Left cardiac atrium (tissue), 4 donors: Measurements from ENCODE around the gene ST8SIA4. TPM values are rescaled to one million over a fixed set of nuclear protein-coding genes. Genes with fewer than 3 reads are reported as not detected.

Source experiments
- ATAC-seq, 2 donors: fragments of 200-7000 bp; cut with Tn5 transposase; one replicate each; pipeline ENCODE4 v1.9.1; 2020; ENCODE audit warnings: mild to moderate bottlenecking in 2 of 2, moderate library complexity in 2 of 2
- DNase-seq: peaks from one replicate; pipeline ENCODE4 v3.0.0-alpha.2; 2020
- intact Hi-C, 2 donors: fragments of 100-400 bp; cut with DNase I; formaldehyde crosslinking; loops; one replicate each; pipeline versions ENCODE4 v1.14.1 to v1.15.1; 2022 to 2023
- long read RNA-seq: library from polyadenylated mRNA; unstranded; transcript quantifications from one replicate; pipeline ENCODE4 v2.0.0, GENCODE V29; 2021
- total RNA-seq, 2 donors: library from RNA; stranded (reverse); fragmentation: NEBNext Ultra II Directional; extraction: Animal tissue kit (Norgen Biotek cat#: 25700); gene quantifications; one replicate each; pipeline ENCODE4 v1.2.1, GENCODE V29; 2021
- donor health status: DM: no; HTN: yes; CAD: no.
- donor health status: DM: no; HTN: yes; CAD: no; lungs with severe emphysema.
- donor health status: DM: yes; HTN: yes; CAD: no.
- donor health status: Dilated cardiomyopathy.

Gene ST8SIA4, protein sequence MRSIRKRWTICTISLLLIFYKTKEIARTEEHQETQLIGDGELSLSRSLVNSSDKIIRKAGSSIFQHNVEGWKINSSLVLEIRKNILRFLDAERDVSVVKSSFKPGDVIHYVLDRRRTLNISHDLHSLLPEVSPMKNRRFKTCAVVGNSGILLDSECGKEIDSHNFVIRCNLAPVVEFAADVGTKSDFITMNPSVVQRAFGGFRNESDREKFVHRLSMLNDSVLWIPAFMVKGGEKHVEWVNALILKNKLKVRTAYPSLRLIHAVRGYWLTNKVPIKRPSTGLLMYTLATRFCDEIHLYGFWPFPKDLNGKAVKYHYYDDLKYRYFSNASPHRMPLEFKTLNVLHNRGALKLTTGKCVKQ
- 1 to 10 TPM; 4.9 to 8.1 TPM for total RNA-seq
- long read RNA-seq, full-length matches to known transcripts = 1 of 2 reads
- long read RNA-seq, partial matches to known transcripts = 0 of 2 reads
- long read RNA-seq, other reads (novel, unspliced or antisense) = 1 of 2 reads

DNA sequence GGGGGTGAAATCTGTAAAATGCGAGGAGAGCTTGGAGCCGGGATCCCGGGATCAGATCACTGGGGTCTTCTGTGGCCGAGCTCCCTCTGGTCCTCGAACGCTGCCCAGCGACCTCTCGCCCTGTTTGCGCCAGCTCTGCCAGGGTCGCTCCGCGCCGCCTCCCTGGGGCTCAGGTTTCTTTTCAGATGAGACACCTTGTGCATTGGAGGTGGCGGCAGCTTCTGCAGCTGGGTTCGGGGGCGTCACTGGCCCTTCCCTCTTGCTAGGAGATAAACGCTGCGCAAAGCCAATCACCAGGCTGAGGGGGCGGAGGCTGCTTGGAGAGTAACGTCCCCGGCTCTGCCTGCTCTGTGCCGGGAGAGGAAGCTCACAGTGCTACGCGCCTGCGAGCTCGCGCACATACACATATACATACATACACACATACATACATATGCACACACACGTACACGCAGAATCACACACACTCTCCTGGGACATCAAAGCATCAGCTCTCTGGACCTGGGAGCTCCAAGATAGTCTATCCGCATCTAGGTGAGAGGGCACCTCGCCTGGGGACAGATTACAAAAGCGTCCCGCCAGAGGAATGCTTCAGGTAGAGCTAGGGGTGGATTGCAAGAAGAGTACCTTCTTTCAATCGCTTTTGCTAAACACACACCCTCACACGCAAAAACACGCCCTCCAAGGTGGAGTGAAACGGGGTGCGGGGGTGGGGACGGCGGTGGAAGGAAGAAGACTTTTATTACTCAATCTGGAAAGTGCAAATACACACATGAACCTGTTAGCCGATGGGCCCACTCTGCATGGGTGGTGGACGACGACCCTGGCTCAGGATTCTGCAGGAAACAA lies at the start of gene ST8SIA4:
Gene ST8SIA4 (minus strand): TSS at position 244 of the 849 bp plus-strand sequence. CDS start 327 bp downstream, outside the sequence.
- intact Hi-C loops = loop anchor here in 1 of 2 donors (10.0 kb wide), 1 partner anchor 278 kb away; no protein-coding TSS in a partner anchor
- DNase-seq = peak; percentile 89
- ATAC-seq = peak; percentile 85 to 90

DNA sequence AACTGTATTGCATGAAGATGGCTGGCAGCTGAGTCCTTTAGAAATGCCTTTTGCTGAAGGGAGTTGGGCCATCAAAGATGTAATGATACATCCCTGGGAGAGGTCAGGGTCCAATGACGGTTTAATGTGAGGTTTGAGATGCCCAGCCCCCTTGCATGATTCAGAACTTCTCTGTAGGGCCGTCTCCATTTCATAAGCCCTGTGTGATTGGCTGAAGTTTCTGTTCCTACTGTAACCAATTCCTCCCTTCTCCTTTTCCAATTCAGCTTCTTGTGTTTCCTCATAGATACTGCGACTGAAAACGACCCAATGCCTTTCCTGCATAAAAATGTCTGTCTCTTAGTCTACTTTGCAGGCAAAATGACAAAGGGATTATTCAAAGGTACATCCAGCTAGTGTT lies 47.9 kb upstream of the ST8SIA4 start:
- ATAC-seq = peak in 1 of 2 donors; percentile 19
- intact Hi-C loops = no loop called here
- no peak for DNase-seq

DNA sequence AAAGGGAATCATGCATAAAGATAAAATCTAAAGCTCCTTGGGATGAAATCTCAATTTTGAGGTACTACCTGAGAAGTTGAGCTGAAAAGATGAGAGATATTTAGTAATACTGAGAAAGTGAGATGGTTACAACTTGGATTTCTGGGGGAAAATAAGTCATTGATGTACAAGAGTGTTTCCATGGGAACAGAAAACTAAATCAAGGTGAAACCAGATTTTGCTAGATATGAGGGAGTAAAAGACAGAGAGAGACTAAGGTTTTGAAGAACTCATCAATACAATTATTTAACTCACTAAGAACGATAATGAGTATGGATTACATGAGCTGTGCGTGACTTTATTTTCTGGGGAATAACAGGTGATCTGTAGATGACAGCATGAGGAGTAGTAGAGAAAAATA lies 10.2 kb upstream of the ST8SIA4 start:
- no peak for ATAC-seq

DNA sequence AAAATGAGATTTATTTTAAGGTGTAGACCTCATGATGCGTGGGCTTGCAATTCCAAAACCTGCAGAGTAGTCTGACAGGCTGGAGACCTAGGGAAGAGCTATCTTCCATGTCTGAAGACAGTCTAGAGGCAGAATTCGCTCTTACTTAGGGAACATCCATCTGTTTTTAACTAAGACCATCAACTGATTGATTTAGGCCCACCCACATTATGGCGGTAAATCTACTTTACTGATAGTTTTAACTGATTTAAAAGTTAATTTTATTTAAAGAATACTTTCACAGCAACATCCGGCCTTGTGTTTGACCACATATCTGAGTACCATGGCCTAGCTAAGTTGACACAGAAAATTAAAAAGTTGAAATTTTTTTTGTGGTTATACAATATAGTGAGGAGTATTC lies 6.0 kb upstream of the ST8SIA4 start:
- no peak for ATAC-seq
- intact Hi-C loops = loop anchor here in 1 of 2 donors (10.0 kb wide), 1 partner anchor 284 kb away; no protein-coding TSS in a partner anchor

More for the DNA sequence above, 10.2 kb upstream of the ST8SIA4 start:
- intact Hi-C loops = no loop called here
- no peak for DNase-seq

DNA sequence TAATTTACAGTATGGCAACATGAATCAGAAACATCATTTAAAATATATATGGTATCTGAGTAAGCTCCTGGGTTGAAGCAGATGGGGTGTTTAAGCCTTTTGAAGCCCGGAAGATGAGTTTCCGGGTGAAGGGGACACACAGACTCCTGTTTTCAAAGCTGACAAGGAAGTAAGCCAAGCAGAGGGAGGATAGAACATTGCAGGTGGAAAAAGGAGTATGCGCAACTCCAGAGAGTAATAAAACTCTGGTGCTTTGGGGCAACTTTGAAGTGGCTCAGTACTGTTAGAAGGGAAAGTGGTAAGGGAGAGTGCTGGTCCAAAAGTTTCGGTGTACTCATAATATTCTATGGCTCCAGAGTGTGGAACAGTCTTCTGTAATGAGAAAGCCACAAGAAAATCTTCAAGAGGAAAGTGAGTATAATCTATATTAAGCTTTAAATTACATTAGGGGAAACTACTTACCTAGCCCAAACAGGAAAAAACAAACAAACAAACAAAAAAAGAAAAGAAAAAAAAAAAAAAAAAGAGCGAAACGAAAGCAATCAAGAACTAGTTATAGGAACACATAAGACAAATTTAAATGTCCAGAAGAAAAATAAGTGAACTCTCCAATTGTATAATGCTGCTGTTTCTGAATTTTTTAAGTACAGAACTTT lies 2.3 kb upstream of the ST8SIA4 start:
- intact Hi-C loops = loop anchor here in 1 of 2 donors (10.0 kb wide), 1 partner anchor 281 kb away; no protein-coding TSS in a partner anchor
- DNase-seq = no peak
- ATAC-seq = no peak

More for the DNA sequence above, 6.0 kb upstream of the ST8SIA4 start:
- DNase-seq = no peak

DNA sequence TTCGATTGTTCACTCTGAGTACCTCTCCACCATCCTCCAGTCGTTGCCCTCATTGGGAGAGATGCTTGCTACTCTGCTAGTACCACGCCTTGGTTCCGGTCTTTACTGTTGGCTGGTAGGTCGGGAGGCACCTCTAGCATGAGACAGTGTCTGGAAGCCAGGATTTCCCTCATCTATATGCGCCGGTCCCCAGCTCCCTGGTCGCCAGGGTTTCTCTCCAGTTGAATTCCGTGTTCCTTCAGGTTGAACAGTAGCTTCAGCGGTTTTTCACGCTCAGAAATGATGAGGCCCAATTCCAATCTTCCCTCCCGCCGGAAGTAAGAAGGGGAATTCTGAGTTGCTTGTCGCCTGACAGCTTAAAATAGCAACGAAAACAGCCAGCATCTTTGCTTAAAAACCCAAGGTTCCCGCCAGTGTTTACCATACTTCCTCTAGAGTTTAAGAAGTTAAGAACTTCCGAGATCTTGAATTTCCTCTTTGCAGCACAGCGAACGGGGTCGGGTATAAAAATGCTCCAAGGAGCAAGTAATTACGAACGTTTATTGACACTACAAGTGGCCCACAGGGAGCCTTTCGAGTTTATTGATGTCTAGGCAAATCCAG lies 1.3 kb upstream of the ST8SIA4 start:
- DNase-seq (peak; percentile 22), ATAC-seq (peak in 1 of 2 donors; percentile 12)
- intact Hi-C loops = loop anchor here in 1 of 2 donors (10.0 kb wide), 1 partner anchor 280 kb away; no protein-coding TSS in a partner anchor

DNA sequence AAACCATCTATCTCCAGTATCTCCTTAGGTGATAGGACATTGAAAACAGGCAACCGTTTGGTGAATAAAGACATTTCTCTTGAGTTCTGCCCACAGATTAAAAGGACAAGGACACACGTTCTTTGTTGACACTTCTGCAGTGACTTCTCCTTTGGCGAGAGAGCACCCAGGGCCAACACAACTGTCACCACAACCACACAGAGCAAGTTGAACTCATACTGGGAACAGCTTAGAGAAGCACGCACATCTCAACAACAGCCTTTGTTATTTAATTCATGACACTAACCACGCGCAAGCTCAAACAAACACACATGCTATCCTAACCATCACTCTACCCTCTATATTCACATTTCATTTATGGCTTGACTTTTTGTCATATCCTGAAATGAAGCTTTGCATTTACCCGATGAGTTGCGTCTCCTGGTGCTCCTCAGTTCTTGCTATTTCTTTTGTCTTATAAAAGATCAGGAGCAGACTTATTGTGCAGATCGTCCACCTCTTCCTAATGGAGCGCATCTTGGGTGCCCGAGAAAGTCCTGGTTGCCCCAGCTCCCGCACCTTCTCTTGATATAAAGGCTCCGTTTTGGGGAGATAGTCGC lies 543 bp downstream of the ST8SIA4 start:
- no peak for DNase-seq
- intact Hi-C loops = loop anchor here in 1 of 2 donors (10.0 kb wide), 1 partner anchor 278 kb away; no protein-coding TSS in a partner anchor
- ATAC-seq = peak in 1 of 2 donors; percentile 3

DNA sequence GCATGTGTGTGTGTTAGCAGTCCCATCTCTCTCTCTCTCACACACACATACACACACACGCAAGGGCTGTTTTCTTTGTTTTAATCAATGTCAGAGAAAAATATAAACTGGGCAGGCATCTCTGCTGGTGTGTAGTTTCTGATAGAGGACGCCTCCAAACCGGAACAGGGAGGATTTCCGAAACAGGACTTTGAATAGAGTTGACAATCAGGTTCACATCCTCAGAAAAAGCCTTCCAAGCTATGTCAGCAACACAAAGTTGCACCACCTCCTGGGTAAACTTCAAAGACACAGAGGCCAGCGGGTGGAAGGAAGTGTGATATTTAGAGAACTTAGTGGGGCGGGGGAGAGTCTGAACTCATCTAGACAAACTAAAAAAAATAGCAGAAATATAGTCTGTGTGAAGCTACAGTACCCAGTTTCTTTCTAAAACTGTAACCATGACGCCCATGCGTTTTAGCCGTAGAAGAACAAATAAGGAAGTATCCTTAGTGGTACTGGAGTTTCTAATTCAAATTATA lies 1.2 kb downstream of the ST8SIA4 start:
- peak; percentile 41 to 62 for ATAC-seq
- intact Hi-C loops = loop anchor here in 1 of 2 donors (10.0 kb wide), 1 partner anchor 277 kb away; no protein-coding TSS in a partner anchor

DNA sequence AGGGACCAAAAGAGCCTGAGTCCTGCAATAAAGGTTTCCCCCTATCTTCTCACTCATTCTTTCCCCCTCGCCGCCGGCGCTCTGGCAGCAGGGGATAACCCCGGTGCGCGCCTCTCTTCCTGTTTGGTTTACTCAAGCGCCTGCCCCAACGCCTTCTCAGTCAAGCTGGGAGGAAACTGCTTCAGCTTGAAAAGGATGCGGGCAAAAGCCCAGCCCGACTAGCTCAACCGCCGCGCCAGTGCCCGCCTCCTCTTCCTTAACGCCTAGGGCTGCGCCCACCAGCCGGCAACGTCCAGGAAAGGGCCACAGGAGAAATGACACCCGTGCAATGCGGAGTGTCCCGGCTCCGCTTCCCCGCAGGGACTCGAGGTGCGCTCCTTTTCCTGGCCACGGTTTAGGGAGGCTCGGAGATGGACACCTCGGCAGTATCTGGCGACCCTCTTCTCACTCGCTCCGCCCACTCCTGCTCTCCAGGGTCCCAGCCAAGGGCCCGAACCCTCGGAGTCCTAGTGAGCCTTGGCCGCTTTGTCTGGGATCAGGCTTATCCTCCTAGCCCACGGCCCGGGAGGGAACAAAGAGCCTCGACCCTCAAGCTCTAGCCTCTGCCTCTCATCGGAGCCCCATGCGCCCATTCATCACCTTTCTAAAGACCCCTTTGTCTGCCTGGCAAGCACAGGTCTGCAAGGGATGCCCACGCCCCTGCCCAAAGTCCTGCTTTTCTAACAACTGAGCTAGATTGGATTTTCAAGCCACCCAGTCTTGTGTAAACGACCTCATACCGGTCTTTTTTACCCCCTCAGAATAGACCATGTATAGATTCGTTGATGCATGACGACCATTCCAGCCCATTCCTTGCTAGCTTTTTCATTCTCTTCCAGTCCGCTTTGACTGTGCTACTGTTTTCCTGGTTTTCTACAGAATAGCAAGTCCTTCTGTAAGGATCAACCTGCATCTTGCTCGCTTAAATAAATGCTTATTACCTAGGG lies 2.0 kb downstream of the ST8SIA4 start:
- ATAC-seq (peak; percentile 61 to 69), DNase-seq (peak; percentile 82)
- intact Hi-C loops = loop anchor here in 1 of 2 donors (10.0 kb wide), 1 partner anchor 276 kb away; no protein-coding TSS in a partner anchor

More for the DNA sequence above, 1.2 kb downstream of the ST8SIA4 start:
- DNase-seq = peak; percentile 50

DNA sequence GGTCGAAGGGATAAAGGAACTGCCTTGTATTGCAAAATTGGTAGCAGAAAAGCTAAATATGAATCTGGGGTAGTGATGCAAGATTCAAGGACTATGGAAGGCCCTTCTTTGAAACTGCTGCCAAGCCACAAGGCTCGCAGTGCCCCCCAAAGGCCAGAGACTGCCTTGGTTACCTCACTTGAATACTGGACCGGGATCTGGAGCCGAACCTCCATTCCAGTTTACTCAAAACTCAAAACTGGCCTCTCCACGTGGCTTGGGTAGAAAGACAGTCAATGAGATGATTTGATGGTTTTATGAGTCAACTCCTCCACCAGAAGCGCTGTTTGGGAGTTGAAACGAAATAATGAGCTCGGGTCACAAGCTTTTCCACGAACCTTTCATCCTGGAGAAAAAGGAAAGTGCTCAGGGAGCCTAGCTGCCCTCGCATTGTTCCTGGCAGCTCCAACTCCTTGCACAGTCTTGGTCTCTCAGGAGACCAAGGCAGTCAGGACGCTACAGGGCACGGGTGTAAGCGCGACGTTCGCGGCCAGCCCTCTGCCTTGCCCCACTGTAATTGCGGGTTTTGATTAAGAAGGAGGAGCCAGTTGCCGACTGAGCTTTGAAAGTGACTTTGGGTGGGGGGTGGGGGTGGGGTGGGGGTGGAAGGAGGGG lies 2.8 kb downstream of the ST8SIA4 start:
- DNase-seq (peak; percentile 59), ATAC-seq (peak in 1 of 2 donors; percentile 21)
- intact Hi-C loops = loop anchor here in 1 of 2 donors (10.0 kb wide), 1 partner anchor 275 kb away; no protein-coding TSS in a partner anchor

DNA sequence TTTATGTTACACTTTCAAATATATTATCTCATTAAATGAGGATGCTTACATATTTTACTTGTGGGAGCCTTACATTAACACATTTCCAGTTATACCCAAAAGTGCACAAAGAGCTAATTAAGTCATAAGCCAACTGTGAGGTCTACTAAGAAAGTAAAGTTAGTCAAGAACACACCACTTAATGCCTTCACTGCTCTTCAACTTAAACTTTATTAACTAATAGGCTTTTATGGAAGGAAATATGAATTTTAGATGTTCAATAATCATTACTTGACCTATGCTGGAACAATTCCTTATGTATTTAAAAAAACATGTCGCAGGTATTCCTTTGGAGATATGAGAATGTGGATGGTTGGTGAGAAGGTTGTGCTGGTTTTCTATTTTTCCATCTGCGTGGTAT lies 3.4 kb downstream of the ST8SIA4 start:
- DNase-seq (no peak), ATAC-seq (no peak)
- intact Hi-C loops = loop anchor here in 1 of 2 donors (10.0 kb wide), 1 partner anchor 275 kb away; no protein-coding TSS in a partner anchor

DNA sequence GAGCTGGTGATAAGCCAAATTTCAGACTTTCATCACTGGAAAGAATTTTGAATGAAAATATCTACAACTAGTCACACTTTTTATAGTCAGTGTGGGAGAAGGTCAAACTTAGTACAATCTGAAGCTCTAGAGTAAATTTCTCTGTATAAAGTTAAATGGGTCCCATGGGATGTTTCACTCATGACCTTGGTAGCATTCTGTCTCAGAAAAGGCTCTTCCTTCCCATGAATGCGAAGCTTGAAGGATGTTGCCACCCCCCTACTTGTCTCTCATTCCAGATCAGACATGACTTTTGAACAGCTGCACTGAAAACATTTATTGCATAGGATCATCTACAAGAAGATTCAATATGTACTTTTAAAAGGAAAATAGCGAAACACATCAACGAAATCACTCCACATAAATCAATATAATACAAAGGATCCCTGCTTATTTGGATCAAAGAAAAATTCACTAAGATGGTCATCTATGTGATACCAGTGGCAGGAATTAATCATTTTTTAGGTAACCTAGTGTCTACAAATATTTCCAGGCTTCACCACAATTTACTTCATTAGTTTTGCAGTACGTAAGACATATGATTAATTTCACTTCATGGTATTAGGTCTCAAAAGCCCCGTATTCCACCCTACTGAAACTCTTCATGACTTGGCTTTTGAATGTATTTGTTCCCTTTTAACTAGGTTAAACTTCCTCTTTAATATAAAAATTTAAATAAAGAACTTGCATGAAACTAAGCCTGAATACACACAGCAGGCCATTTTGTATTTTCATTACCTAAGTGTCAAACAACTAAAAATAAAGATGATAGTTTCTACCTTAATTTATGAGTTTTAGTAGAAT lies 4.4 kb downstream of the ST8SIA4 start:
- intact Hi-C loops = no loop called here
- DNase-seq (no peak), ATAC-seq (no peak)

DNA sequence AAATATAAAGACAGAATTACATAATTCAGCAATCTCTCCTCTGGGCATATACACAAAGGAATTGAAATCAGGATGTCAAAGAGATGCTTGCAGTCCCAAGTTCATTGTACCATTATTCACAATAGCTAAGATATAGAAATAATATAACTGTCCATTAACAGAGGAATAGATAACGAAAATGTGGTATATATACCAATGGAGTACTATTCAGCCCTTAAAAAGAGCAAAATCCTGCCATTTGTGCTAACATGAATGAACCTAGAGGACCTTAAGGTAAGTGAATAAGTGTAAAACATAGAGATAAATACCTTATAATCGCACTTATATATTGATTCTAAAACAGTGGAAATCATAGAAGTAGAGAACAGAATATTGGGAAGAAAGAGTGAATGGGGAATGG lies 7.0 kb downstream of the ST8SIA4 start:
- intact Hi-C loops = no loop called here
- DNase-seq = no peak

DNA sequence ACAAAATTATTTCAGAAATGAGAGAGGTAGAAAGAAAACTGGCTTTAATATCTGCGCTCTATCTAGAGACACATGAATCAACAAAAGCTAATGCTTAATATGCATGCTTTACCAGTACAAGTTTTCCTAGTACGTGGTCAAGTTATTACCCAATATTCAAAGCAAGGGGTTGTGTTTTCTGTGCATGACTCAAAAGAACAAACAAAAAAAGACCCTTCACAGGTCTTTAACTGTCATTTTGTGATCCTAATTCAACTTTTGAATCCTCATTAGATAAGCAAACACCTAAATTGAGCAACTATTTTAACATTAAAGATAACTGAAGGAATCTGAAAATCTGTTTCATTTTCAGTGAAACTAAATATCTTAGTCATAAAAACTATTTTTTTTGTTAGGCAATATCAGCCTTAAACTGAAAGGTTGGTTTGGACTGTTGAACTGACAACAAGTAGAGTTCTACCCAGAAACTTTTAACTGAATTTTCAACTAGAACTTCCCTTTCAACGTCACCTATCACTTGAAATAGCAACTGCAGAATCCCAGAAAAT lies 12.5 kb downstream of the ST8SIA4 start:
- intact Hi-C loops = no loop called here
- ATAC-seq (no peak), DNase-seq (no peak)

More for the DNA sequence above, 7.0 kb downstream of the ST8SIA4 start:
- ATAC-seq = no peak

DNA sequence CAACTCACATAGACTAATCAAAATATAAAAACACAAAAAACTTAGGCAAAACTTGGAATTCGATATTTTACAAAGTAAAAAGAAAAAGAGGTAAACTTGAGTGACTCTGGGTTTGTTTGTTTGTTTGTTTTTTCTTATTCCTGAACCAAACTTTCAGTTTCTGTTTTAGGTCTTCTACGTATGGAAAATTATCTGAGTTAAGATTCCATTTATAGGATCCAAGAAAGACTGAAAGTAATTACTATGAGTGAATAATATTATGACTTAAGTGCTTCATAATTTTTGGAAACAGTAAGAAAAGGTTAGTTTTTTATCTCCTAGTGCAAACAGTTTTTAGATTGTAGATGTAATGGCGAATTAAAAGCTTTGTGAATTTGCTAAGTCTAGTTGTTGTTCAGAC lies 13.2 kb downstream of the ST8SIA4 start:
- DNase-seq = no peak
- intact Hi-C loops = no loop called here
- ATAC-seq = no peak
